Right atrium auricular region (tissue), 2 donors: ENCODE data around the gene ANTXRL. TPM values are rescaled to one million over a fixed set of nuclear protein-coding genes. Genes with fewer than 3 reads are reported as not detected.
"Not testable (repeated sequence)": the region's sequence is repeated elsewhere in the genome, so short reads cannot be mapped to it uniquely, and the experiment has no call there.

Experiments used
- DNase-seq: peaks from one replicate; pipeline ENCODE4 v3.0.0-alpha.2; 2019; ENCODE audit warnings: low spot score
- H3K27ac ChIP-seq, 2 donors: fragments of 200-600 bp; sonication (generic); 1 replicate in 1 of 2; 2 replicates in 1 of 2; pipeline ENCODE4 v1.5.1; 2016 to 2019
- H3K27me3 ChIP-seq, 2 donors: fragments of 200-600 bp; sonication (generic); one replicate each; pipeline versions ENCODE4 v1.5.1 to v1.6.0; 2017 to 2019
- H3K36me3 ChIP-seq: fragments of 200-600 bp; sonication (generic); one replicate; pipeline ENCODE4 v1.5.1; 2016
- H3K4me1 ChIP-seq, 2 donors: fragments of 200-600 bp; sonication (generic); one replicate each; pipeline versions ENCODE4 v1.5.1 to v1.6.0; 2017 to 2019
- H3K4me3 ChIP-seq, 2 donors: fragments of 200-600 bp; sonication (generic); 1 replicate in 1 of 2; 2 replicates in 1 of 2; pipeline ENCODE4 v1.5.1; 2017 to 2019; ENCODE audit warnings: mild to moderate bottlenecking in 1 of 2, moderate library complexity in 1 of 2
- H3K9me3 ChIP-seq, 2 donors: fragments of 200-600 bp; sonication (generic); one replicate each; pipeline ENCODE4 v1.5.1; 2019
- total RNA-seq, 2 donors: library from RNA; depleted of rRNA; stranded (reverse); fragments of >200 nt; gene quantifications; one replicate each; pipeline ENCODE4 v1.1.0, GENCODE V29; 2016
- TF ChIP-seq, protein P1 (sequence below), 2 donors: fragments of 200-600 bp; sonication (generic); IDR thresholded peaks; one replicate each; pipeline ENCODE4 v1.5.1; 2019; ENCODE audit warnings: antibody characterized with exemption in 2 of 2

ANTXRL gene
- total RNA-seq, 2 donors from 2014 or later = not detected

DNA sequence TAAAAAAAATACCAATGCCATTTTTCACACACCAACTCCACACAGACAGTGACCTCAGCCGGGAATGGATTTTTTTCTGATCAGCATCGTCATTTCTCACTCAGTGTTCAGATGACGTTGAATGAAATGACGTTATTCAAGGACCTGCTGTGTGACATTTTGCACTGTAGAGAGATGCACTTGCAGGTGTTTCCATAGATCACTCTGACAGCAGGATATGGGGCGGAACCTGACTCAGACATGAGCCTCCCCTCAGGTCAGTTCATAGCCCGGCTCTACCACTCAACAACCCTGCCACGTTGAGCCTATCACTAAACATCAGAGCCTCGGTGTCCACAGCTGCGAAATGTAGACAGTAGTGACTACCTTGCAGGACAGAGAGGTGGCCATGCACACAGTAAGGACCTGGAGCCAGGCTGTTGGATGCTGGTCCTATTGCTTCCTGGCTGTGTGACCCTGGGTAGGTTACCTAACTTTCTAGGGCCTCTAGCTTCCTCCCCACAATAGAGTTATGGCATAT, 41.4 kb upstream of the ANTXRL start:
- Histone ChIP-seq H3K36me3 (no peaks in the 10 kb centered on the region), H3K4me1 (peaks cover 0 to 9% of the 10 kb centered on the region in 2 donors), H3K9me3 (peaks cover 0 to 15% of the 10 kb centered on the region in 2 donors), H3K27ac (no peak overlapping the region), H3K27me3 (no peaks in the 10 kb centered on the region), H3K4me3 (no peak overlapping the region)
- TF ChIP-seq, protein P1, sequence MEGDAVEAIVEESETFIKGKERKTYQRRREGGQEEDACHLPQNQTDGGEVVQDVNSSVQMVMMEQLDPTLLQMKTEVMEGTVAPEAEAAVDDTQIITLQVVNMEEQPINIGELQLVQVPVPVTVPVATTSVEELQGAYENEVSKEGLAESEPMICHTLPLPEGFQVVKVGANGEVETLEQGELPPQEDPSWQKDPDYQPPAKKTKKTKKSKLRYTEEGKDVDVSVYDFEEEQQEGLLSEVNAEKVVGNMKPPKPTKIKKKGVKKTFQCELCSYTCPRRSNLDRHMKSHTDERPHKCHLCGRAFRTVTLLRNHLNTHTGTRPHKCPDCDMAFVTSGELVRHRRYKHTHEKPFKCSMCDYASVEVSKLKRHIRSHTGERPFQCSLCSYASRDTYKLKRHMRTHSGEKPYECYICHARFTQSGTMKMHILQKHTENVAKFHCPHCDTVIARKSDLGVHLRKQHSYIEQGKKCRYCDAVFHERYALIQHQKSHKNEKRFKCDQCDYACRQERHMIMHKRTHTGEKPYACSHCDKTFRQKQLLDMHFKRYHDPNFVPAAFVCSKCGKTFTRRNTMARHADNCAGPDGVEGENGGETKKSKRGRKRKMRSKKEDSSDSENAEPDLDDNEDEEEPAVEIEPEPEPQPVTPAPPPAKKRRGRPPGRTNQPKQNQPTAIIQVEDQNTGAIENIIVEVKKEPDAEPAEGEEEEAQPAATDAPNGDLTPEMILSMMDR (IDR thresholded peaks at IDR 0.05) = no peak
- DNase-seq = peak; percentile 46

DNA sequence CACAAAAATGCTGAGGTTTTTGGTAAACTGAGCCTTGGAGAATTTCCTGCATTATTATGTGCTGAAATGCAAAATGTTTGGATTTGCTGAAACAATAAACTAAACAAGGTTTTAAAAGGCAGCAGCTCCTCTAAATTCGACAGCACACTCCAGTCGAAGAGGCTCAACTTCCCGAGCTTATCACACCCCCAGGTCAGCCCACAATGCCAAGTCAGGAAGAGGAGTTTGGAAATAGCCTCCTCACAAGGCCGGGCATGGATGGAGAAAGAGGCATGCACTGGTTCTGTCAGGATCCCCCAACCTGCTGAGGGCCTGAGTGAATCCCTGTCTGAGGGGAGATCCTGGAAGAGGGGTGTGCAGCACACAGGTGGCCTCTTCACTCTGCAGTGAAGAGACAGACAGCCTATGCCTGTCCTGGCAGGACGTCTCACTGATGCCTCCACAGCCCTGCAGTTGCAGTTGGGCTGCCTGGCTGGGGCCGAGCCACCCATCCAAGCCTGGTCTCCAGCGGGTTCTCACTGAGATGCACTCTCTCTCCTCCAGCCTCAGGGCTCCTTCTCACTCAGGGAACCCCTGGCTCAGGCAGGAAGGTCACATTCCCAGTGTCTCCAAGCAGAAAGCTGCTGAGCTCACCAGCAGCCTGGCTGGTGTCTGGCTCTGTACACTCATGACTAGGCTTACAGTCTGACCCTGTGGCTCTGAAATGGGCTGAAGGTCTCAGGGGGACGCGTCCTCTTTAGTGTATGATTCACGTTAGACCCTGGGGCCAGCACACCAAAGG, 40.2 kb upstream of the ANTXRL start:
- H3K4me1 ChIP-seq, H3K36me3 ChIP-seq, H3K27me3 ChIP-seq, H3K27ac ChIP-seq, H3K4me3 ChIP-seq: not testable (repeated sequence)
- peaks cover 0 to 13% of the 10 kb centered on the region in 2 donors for H3K9me3 ChIP-seq
- DNase-seq = peak; percentile 9

DNA sequence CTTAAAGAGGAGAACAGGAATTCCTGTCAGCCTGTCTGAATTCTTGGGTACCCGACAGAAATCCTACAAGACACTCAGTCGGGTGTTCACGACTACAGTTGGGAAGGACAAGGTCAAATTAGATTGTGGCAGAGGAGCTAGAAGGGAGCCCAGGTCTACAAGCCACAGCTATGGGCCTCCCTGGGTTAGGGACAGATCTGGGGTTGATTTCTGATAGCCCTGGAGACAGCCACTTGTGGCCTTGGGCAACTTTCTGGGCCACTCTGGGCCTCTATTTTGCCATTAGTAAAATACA, 39.7 kb upstream of the ANTXRL start:
- H3K36me3 ChIP-seq = no peaks in the 10 kb centered on the region
- H3K4me1 ChIP-seq = peaks cover 0 to 9% of the 10 kb centered on the region in 2 donors
- H3K9me3 ChIP-seq = peaks cover 0 to 7% of the 10 kb centered on the region in 2 donors
- H3K27ac ChIP-seq = no peak overlapping the region
- TF ChIP-seq, protein P1 (IDR thresholded peaks at IDR 0.05) = no peak
- DNase-seq = peak; percentile 34
- no peak overlapping the region for H3K4me3 ChIP-seq
- H3K27me3 ChIP-seq = no peaks in the 10 kb centered on the region

DNA sequence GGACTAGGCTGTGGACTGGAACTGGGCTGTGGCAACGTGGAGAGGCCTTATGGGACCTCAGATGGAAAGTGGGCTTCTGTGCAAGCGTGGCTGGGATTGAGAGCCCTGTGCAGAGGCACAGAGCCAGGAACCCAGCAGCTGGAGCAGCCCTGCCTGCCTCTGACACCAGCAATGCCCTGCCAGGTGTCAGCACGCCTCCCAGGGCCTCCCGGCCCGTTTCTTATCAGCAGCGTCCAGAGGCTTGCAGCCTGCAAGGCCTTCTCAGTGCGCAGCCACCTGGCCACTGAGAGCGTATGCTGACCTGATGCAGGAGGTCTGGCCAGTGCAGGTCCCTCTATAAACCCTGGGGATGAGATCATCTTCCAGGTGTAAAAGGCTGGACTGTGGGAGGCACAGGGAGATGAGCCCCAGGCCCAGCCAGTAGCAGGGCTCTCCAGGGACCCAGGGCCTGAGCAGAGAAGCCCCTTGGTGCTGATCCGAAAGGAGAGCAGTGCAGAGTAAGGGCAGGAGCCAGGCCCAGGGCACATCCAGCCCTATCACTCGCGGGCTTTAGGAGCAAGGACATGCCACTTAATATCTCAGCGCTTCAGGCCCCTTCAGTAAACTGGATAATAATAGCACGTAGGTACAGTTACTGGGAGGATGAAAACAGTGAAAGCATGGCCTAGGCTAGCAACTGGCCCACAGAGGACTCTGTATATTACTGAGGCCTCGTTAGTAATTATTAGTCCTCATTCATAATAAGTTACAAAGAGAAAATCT, 38.8 kb upstream of the ANTXRL start:
- H3K27ac ChIP-seq = no peak overlapping the region

DNA sequence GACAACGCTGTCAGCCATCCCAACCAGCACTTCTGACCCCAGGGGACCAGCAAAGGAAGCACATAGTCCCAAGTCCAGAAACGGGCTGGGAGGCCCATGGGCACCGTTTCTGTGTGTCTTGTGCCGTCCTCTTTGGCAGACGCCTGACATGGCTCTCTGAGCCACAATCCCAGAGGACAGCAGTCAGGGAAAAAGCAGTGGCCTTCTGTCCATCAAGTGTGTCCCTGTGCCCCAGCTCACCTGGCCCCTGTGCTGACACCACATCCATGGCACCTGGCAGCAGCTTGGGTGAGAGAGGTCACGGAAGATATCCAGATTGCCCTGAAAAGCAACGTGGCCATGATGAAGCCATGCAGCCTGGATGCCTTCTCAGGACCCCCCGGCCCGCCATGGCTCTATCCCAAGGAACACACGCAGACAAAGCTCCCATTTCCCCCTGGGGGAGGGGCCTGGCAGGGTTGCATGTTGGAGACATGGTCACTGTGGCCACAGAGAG, 38.1 kb upstream of the ANTXRL start:
- peak; percentile 50 for DNase-seq
- peaks cover 0 to 9% of the 10 kb centered on the region in 2 donors for H3K4me1 ChIP-seq
- TF ChIP-seq, protein P1 (IDR thresholded peaks at IDR 0.05) = no peak
- H3K27ac ChIP-seq = no peak overlapping the region
- H3K9me3 ChIP-seq = no peaks in the 10 kb centered on the region
- no peaks in the 10 kb centered on the region for H3K36me3 ChIP-seq
- H3K4me3 ChIP-seq = no peak overlapping the region
- no peaks in the 10 kb centered on the region for H3K27me3 ChIP-seq

More for the DNA sequence above, 38.8 kb upstream of the ANTXRL start:
- Histone ChIP-seq H3K4me3 (no peak overlapping the region), H3K36me3 (no peaks in the 10 kb centered on the region), H3K4me1 (peaks cover 0 to 9% of the 10 kb centered on the region in 2 donors), H3K27me3 (no peaks in the 10 kb centered on the region), H3K9me3 (no peaks in the 10 kb centered on the region)
- peak; percentile 57 for DNase-seq
- TF ChIP-seq, protein P1 (IDR thresholded peaks at IDR 0.05) = no peak

DNA sequence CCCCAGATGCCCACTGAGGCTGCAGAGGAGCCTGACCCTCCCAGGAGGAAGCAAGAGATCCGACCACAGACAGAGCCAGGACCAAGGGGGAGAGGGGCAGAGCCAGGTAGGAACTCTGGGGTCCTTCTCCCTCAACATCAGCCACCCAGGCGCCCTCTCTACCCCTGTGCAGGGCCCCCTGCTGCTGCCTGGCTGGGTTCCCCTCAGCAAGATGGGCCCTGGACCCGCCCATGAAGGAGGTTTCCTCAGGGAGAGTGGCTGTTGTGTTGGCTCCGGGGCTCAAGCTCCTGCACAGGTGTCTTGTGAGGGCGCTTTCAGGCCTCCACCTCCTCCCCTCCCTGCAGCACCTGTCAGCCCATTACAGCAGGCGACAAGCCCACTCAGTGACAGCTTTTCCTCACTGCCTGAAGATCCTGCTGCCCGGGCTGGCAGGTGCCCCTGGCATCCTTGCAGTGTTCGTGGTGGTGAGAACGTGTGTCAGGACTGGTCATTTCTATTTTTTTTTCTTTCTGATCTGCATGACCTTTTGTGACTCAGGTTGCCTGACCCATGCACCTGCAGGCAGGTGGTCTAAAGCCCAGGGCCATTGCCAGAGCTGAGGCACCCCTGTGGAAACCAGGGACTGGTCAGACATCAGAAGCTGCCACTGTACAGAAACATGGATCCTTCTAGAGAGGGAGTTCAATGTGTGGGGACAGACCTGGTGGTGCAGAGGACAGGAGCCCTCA, 37.0 kb upstream of the ANTXRL start:
- not testable (repeated sequence) for H3K27me3 ChIP-seq, H3K4me1 ChIP-seq, H3K4me3 ChIP-seq, H3K27ac ChIP-seq, H3K36me3 ChIP-seq, H3K9me3 ChIP-seq
- DNase-seq = peak; percentile 30
